SK-N-SH (cell line): ENCODE results near the gene NLRC5. TPM values are rescaled to one million over a fixed set of nuclear protein-coding genes. Genes with fewer than 3 reads are reported as not detected.

ENCODE experiments used
- CTCF ChIA-PET: fragments of 300-600, 350-600 bp; formaldehyde crosslinking; extraction: SDS; loops from one replicate; lab custom pipeline; 2021; lab: Yijun Ruan, JAX
- POLR2A ChIA-PET: fragments of 350-600 bp; sonication (Branson Sonifier 250); formaldehyde crosslinking; extraction: SDS; loops from one replicate; lab custom pipeline; 2020; ENCODE audit warnings: antibody characterized with exemption, inconsistent platforms; lab: Yijun Ruan, JAX
- DNase-seq: peaks from one replicate; pipeline ENCODE4 v3.0.0; 2012
- H2AFZ ChIP-seq: fragments of 200-600 bp; sonication (generic); 2 replicates; pipeline ENCODE4 v1.8.1; 2016; ENCODE audit warnings: antibody characterized with exemption, mild to moderate bottlenecking, low read depth
- H3F3A ChIP-seq: fragments of 200-600 bp; sonication (generic); replicated peaks from 2 replicates; pipeline ENCODE3; 2016; ENCODE audit warnings: antibody characterized with exemption, mild to moderate bottlenecking; ENCODE audit not compliant: insufficient read depth
- H3K27ac ChIP-seq, 2 experiments: fragments of 200-500 bp in 1 of 2; fragments of 200-600 bp in 1 of 2; sonication (Bioruptor generic) in 1 of 2; sonication (generic), shearing (Covaris generic) in 1 of 2; 2 replicates each; pipeline versions ENCODE4 v1.5.1 to v1.6.1; 2014 to 2016; ENCODE audit warnings: low read depth in 2 of 2, inconsistent platforms in 1 of 2, low read length in 1 of 2, mild to moderate bottlenecking in 1 of 2, mixed read lengths in 1 of 2
- H3K27me3 ChIP-seq: fragments of 200-600 bp; sonication (generic), shearing (Covaris generic); 2 replicates; pipeline ENCODE4 v1.6.1; 2016; ENCODE audit warnings: mixed run types; ENCODE audit not compliant: insufficient read depth
- H3K36me3 ChIP-seq, 2 experiments: fragments of 200-500 bp in 1 of 2; fragments of 200-600 bp in 1 of 2; sonication (Bioruptor generic) in 1 of 2; sonication (generic) in 1 of 2; replicated peaks in 1 of 2; 2 replicates each; pipeline versions ENCODE3 to v1.5.1; 2014 to 2016; ENCODE audit warnings: low read length in 1 of 2, mild to moderate bottlenecking in 1 of 2; ENCODE audit not compliant: insufficient read depth in 2 of 2, control insufficient read depth in 1 of 2
- H3K4me1 ChIP-seq, 2 experiments: fragments of 200-500 bp in 1 of 2; fragments of 200-600 bp in 1 of 2; sonication (Bioruptor generic) in 1 of 2; sonication (generic), shearing (Covaris generic) in 1 of 2; 2 replicates each; pipeline versions ENCODE4 v1.5.1 to v1.6.1; 2014 to 2016; ENCODE audit warnings: low read depth in 1 of 2, low read length in 1 of 2, mixed run types in 1 of 2; ENCODE audit not compliant: insufficient read depth in 2 of 2, control insufficient read depth in 1 of 2
- H3K4me2 ChIP-seq: fragments of 200-600 bp; sonication (generic), shearing (Covaris generic); 2 replicates; pipeline ENCODE4 v1.6.1; 2017; ENCODE audit warnings: mixed run types
- H3K4me3 ChIP-seq, 2 experiments: fragments of 200-500 bp in 1 of 2; fragments of 200-600 bp in 1 of 2; sonication (Bioruptor generic) in 1 of 2; sonication (generic), shearing (Covaris generic) in 1 of 2; 2 replicates each; pipeline versions ENCODE4 v1.5.1 to v1.8.1; 2014 to 2016; ENCODE audit warnings: low read depth in 2 of 2, inconsistent platforms in 1 of 2, low read length in 1 of 2, mild to moderate bottlenecking in 1 of 2, mixed read lengths in 1 of 2, moderate library complexity in 1 of 2
- H3K79me2 ChIP-seq: fragments of 200-600 bp; sonication (generic); 2 replicates; pipeline ENCODE4 v1.8.1; 2017; ENCODE audit warnings: mild to moderate bottlenecking; ENCODE audit not compliant: insufficient read depth
- H3K9ac ChIP-seq: fragments of 200-600 bp; sonication (generic); 2 replicates; pipeline ENCODE4 v1.6.1; 2017; ENCODE audit warnings: mixed run types
- H3K9me2 ChIP-seq: fragments of 200-600 bp; sonication (generic); 2 replicates; pipeline ENCODE4 v1.6.1; 2017; ENCODE audit warnings: mixed run types
- H3K9me3 ChIP-seq: fragments of 200-600 bp; sonication (generic); 2 replicates; pipeline ENCODE4 v1.6.1; 2017; ENCODE audit warnings: mixed run types, mild to moderate bottlenecking, moderate library complexity
- H4K20me1 ChIP-seq: fragments of 200-600 bp; sonication (generic); 2 replicates; pipeline ENCODE4 v1.6.1; 2017; ENCODE audit warnings: mild to moderate bottlenecking, mixed run types; ENCODE audit not compliant: insufficient read depth
- CHD2 ChIP-seq: fragments of 150-350 bp; IDR thresholded peaks from 2 replicates; pipeline ENCODE4 v1.6.1; 2018; ENCODE audit warnings: low read length; ENCODE audit not compliant: partially characterized antibody
- ELF1 ChIP-seq: IDR thresholded peaks from 2 replicates; pipeline ENCODE4 v1.4.0; 2012
- EP300 ChIP-seq, 2 experiments: IDR thresholded peaks; 2 replicates each; pipeline versions ENCODE4 v1.4.0 to v1.6.1; 2012; ENCODE audit warnings: borderline replicate concordance in 1 of 2, low read depth in 1 of 2, low read length in 1 of 2
- FOSL2 ChIP-seq: IDR thresholded peaks from 2 replicates; pipeline ENCODE4 v1.4.0; 2012; ENCODE audit warnings: low read depth, mild to moderate bottlenecking, moderate library complexity, borderline replicate concordance
- FOXJ3 ChIP-seq: sonication (generic); formaldehyde crosslinking; IDR thresholded peaks from 2 replicates; pipeline ENCODE4 v1.5.1; 2020; ENCODE audit warnings: mild to moderate bottlenecking, missing genetic modification reagents
- GATA2 ChIP-seq: sonication (generic); formaldehyde crosslinking; IDR thresholded peaks from 2 replicates; pipeline ENCODE4 v1.5.0; 2020; ENCODE audit warnings: mild to moderate bottlenecking, missing genetic modification reagents
- MXI1 ChIP-seq: IDR thresholded peaks from 2 replicates; pipeline ENCODE4 v1.6.1; 2012; ENCODE audit warnings: mild to moderate bottlenecking, low read depth, low read length, improper control_type of control experiment
- POLR2AphosphoS5 ChIP-seq: IDR thresholded peaks from 2 replicates; pipeline ENCODE4 v1.6.1; 2012; ENCODE audit warnings: low read depth, low read length
- RCOR1 ChIP-seq: fragments of 150-350 bp; IDR thresholded peaks from 2 replicates; pipeline ENCODE4 v1.6.1; 2017; ENCODE audit warnings: antibody characterized with exemption, low read length
- SMC3 ChIP-seq: IDR thresholded peaks from 2 replicates; pipeline ENCODE4 v1.6.1; 2012; ENCODE audit warnings: low read depth, low read length, improper control_type of control experiment
- TAF1 ChIP-seq: IDR thresholded peaks from 2 replicates; pipeline ENCODE4 v1.6.1; 2012; ENCODE audit warnings: low read depth, mild to moderate bottlenecking, low read length, moderate library complexity, borderline replicate concordance
- YY1 ChIP-seq: IDR thresholded peaks from 2 replicates; pipeline ENCODE4 v1.4.0; 2012; ENCODE audit warnings: low read depth, mild to moderate bottlenecking
- WGBS: methylation state at CpG from one replicate; pipeline ENCODE4 v1.1.6; 2017; ENCODE audit warnings: low lambda C conversion rate; 5-methylcytosine and 5-hydroxymethylcytosine counted together
- polyA plus RNA-seq, 3 experiments: library from polyadenylated mRNA; depleted of rRNA; stranded (reverse); fragments of >200 nt; gene quantifications; 2 replicates each; pipeline ENCODE4 v1.2.3, GENCODE V29; 2012
- TF ChIP-seq, protein P1 (sequence below): fragments of 200-600 bp; sonication (generic); IDR thresholded peaks from 2 replicates; pipeline ENCODE4 v1.6.1; 2017; ENCODE audit warnings: antibody characterized with exemption, mild to moderate bottlenecking, moderate library complexity
- TF ChIP-seq, protein P2 (sequence below): IDR thresholded peaks from 2 replicates; pipeline ENCODE4; 2012
- TF ChIP-seq, protein P3 (sequence below): IDR thresholded peaks from 2 replicates; pipeline ENCODE4 v1.4.0; 2012; ENCODE audit warnings: low read depth

NLRC5 gene
- polyA plus RNA-seq, 1 of the 3 experiments (the other 2 are of a cell fraction): 6.5 TPM

DNA sequence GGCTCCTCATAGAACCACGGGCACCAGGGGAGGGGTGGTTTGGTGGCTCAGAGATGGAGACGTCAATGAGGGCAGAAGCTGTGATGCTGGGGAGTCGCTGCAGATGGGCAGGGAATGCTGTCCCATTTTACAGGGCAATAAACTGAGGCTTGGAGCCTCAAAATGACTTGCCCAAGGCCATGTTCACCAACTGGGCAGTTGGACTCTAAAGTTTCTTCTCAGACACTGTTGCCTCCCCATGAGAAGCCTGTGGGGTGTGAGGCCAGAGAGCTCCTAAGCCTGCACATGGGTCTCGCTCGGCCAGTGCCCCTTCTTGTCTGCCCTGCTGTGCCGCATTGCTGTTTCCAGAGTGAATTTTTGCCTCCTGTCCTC, 141.6 kb downstream of the NLRC5 start:
- H3K9me3 ChIP-seq: no peaks in the 10 kb centered on the region
- H3K9me2 ChIP-seq: no peaks in the 10 kb centered on the region
- no peaks in the 10 kb centered on the region for H4K20me1 ChIP-seq
- H3K27ac ChIP-seq: no peak overlapping the region
- no peak overlapping the region for H3K4me3 ChIP-seq
- TF ChIP-seq FOXJ3 (CRISPR knock-in tag) (no peak), TAF1 (no peak), ELF1 (no peak), GATA2 (CRISPR knock-in tag) (no peak), POLR2AphosphoS5 (no peak), MXI1 (no peak), EP300 (IDR thresholded peaks at IDR 0.05; ENCODE audit: borderline replicate concordance in 1 of 2, low read depth in 1 of 2, low read length in 1 of 2) (no peak)
- TF ChIP-seq, protein P1, sequence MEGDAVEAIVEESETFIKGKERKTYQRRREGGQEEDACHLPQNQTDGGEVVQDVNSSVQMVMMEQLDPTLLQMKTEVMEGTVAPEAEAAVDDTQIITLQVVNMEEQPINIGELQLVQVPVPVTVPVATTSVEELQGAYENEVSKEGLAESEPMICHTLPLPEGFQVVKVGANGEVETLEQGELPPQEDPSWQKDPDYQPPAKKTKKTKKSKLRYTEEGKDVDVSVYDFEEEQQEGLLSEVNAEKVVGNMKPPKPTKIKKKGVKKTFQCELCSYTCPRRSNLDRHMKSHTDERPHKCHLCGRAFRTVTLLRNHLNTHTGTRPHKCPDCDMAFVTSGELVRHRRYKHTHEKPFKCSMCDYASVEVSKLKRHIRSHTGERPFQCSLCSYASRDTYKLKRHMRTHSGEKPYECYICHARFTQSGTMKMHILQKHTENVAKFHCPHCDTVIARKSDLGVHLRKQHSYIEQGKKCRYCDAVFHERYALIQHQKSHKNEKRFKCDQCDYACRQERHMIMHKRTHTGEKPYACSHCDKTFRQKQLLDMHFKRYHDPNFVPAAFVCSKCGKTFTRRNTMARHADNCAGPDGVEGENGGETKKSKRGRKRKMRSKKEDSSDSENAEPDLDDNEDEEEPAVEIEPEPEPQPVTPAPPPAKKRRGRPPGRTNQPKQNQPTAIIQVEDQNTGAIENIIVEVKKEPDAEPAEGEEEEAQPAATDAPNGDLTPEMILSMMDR: no peak
- TF ChIP-seq, protein P2, sequence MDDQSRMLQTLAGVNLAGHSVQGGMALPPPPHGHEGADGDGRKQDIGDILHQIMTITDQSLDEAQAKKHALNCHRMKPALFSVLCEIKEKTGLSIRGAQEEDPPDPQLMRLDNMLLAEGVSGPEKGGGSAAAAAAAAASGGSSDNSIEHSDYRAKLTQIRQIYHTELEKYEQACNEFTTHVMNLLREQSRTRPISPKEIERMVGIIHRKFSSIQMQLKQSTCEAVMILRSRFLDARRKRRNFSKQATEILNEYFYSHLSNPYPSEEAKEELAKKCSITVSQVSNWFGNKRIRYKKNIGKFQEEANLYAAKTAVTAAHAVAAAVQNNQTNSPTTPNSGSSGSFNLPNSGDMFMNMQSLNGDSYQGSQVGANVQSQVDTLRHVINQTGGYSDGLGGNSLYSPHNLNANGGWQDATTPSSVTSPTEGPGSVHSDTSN: no peak
- no peaks in the 10 kb centered on the region for H3K27me3 ChIP-seq
- no peak overlapping the region for H3K9ac ChIP-seq
- no peaks in the 10 kb centered on the region for H3F3A ChIP-seq
- no peaks in the 10 kb centered on the region for H3K79me2 ChIP-seq
- WGBS: 92% methylated on average over 6 of the region's 6 CpGs
- H2AFZ ChIP-seq: no peak overlapping the region
- no peak for DNase-seq
- H3K4me2 ChIP-seq: no peak overlapping the region
- peaks cover 0 to 4% of the 10 kb centered on the region in 2 experiments; a peak in 1 of 4 replicates for H3K4me1 ChIP-seq
- CTCF ChIA-PET: interaction anchor here (1.7 kb wide), 1 partner anchor 39 kb away, joined by 4 read pairs; the partner anchor contains the start of gene CPNE2
- H3K36me3 ChIP-seq: no peaks in the 10 kb centered on the region
- POLR2A ChIA-PET: no interaction called here

DNA sequence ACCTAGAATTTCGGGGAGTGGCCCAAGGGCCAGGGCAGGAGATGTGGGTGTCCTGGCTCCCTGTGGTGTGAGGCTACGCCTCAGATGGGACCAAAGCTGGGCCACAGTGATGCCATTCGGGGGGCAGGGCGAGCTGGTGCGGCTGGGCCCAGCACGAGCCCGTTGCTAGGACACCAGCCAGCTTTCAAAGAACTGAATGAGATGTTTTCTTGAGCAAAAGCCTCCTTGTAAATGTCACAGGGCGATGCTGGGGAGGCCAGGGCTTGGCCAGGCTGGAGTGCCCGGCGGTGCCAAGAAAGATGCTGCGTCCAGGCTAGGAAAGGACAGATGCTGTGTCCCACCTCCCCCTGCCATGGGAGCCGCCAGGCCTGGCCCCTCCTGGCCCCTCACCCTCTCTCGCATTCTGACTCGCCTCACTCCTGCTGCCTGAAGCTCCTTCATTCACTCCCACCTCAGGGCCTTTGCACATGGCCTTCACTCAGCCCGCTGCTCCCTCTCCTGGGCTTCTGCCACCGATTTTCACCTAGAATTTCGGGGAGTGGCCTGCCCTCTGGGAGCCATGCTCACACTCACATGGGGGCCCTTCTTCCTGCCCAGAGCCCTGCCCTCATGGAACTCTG, 142.1 kb downstream of the NLRC5 start:
- Histone ChIP-seq H3K27me3 (no peaks in the 10 kb centered on the region), H3K9me3 (no peaks in the 10 kb centered on the region), H3K4me1 (peaks cover 0 to 4% of the 10 kb centered on the region in 2 experiments; a peak in 1 of 4 replicates), H2AFZ (no peak overlapping the region), H3K36me3 (no peaks in the 10 kb centered on the region), H3K4me3 (no peak overlapping the region), H3K4me2 (no peak overlapping the region), H4K20me1 (no peaks in the 10 kb centered on the region), H3K79me2 (no peaks in the 10 kb centered on the region), H3K9ac (no peak overlapping the region), H3K9me2 (no peaks in the 10 kb centered on the region), H3K27ac (no peak overlapping the region), H3F3A (no peaks in the 10 kb centered on the region)
- DNase-seq: no peak
- ChIA-PET POLR2A (no interaction called here), CTCF (interaction anchor here (1.3 to 1.7 kb wide), 2 partner anchors 11 to 39 kb away, joined by 3 to 4 read pairs; partner anchors contain the start of gene CPNE2)
- no peak for TF ChIP-seq FOSL2
- TF ChIP-seq TAF1: no peak
- TF ChIP-seq, protein P3, sequence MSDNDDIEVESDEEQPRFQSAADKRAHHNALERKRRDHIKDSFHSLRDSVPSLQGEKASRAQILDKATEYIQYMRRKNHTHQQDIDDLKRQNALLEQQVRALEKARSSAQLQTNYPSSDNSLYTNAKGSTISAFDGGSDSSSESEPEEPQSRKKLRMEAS: no peak
- TF ChIP-seq MXI1: no peak
- TF ChIP-seq RCOR1: no peak
- TF ChIP-seq FOXJ3 (CRISPR knock-in tag): no peak
- TF ChIP-seq YY1: no peak
- no peak for TF ChIP-seq CHD2
- TF ChIP-seq SMC3: no peak
- 92% methylated on average over 13 of the region's 17 CpGs for WGBS
